K562 (cell line): ENCODE results near the gene LMOD1. TPM values are rescaled to one million over a fixed set of nuclear protein-coding genes. Genes with fewer than 3 reads are reported as not detected.
A peak's percentile ranks its signal among the peaks of the same experiment; 100 is the strongest.

Experiments
- ATAC-seq: fragments of 200-7000 bp; cut with Tn5 transposase; 3 replicates; pipeline ENCODE4 v1.9.1; 2020; ENCODE audit warnings: moderate library complexity
- BruUV-seq: library from RNA; stranded (reverse); fragments of 400-500 nt; replicated peaks from 2 replicates; lab custom pipeline; 2021; lab: Mats Ljungman, UMichigan
- CTCF ChIA-PET: fragments of 300-600 bp; formaldehyde crosslinking; extraction: SDS; loops from one replicate; lab custom pipeline; 2021; ENCODE audit warnings: low intra/inter-chr PET ratio; lab: Yijun Ruan, JAX
- POLR2A ChIA-PET: fragments of 300-600, 350-650 bp; sonication (Branson Sonifier 250); formaldehyde crosslinking; extraction: SDS; loops from one replicate; lab custom pipeline; 2021; ENCODE audit warnings: antibody characterized with exemption, inconsistent platforms; lab: Yijun Ruan, JAX
- DNase-seq, 4 experiments: peaks; one replicate each; pipeline versions ENCODE4 v3.0.0 to v3.0.0-alpha.2; 2011 to 2018; ENCODE audit warnings: low spot score in 3 of 4, mixed read lengths in 3 of 4; ENCODE audit errors: extremely low read depth in 1 of 4
- FAIRE-seq: peaks from 2 replicates; lab custom pipeline; 2011; peaks lifted over from hg19 to GRCh38; lab: Jason Lieb, UNC
- H2AFZ ChIP-seq: 2 replicates; pipeline ENCODE4 v1.6.0; 2011; ENCODE audit warnings: low read depth, low read length, control low read depth, inconsistent platforms
- H3K27ac ChIP-seq: fragments of 200-600 bp; 3 replicates; pipeline ENCODE4 v1.8.0; 2011; ENCODE audit warnings: low read depth, mild to moderate bottlenecking, control low read depth, inconsistent platforms, low read length, moderate library complexity, mixed read lengths; ENCODE audit errors: extremely low read depth
- H3K27me3 ChIP-seq, 2 experiments: fragments of 300-600 bp in 1 of 2; 2 replicates in 1 of 2; 3 replicates in 1 of 2; pipeline versions ENCODE4 v1.6.0 to v1.8.0; 2011; ENCODE audit warnings: inconsistent platforms in 2 of 2, low read length in 2 of 2, mild to moderate bottlenecking in 1 of 2, mixed read lengths in 1 of 2, moderate library complexity in 1 of 2; ENCODE audit not compliant: control insufficient read depth in 2 of 2, insufficient read depth in 2 of 2
- H3K36me3 ChIP-seq: fragments of 300-600 bp; 3 replicates; pipeline ENCODE4 v1.8.0; 2011; ENCODE audit warnings: mild to moderate bottlenecking, low read length, inconsistent platforms; ENCODE audit not compliant: control insufficient read depth, insufficient read depth
- H3K4me1 ChIP-seq, 2 experiments: fragments of 200-600 bp in 1 of 2; replicated peaks in 1 of 2; 2 replicates in 1 of 2; 3 replicates in 1 of 2; pipeline versions ENCODE4 v1.5.1 to v1.8.0; 2011; ENCODE audit warnings: inconsistent platforms in 2 of 2, low read length in 2 of 2, mild to moderate bottlenecking in 1 of 2, mixed read lengths in 1 of 2, moderate library complexity in 1 of 2; ENCODE audit not compliant: control insufficient read depth in 2 of 2, insufficient read depth in 2 of 2
- H3K4me2 ChIP-seq: 2 replicates; pipeline ENCODE4 v1.6.1; 2011; ENCODE audit warnings: low read length, control low read depth, inconsistent platforms, mixed read lengths; ENCODE audit not compliant: insufficient read depth
- H3K4me3 ChIP-seq: fragments of 200-600 bp; sonication (generic), shearing (Covaris generic); 2 replicates; pipeline ENCODE4 v1.5.1; 2016; ENCODE audit warnings: control low read depth, inconsistent platforms
- H3K79me2 ChIP-seq: fragments of 200-600 bp; 3 replicates; pipeline ENCODE4 v1.8.0; 2011; ENCODE audit warnings: low read length, inconsistent platforms; ENCODE audit not compliant: control insufficient read depth, insufficient read depth
- H3K9ac ChIP-seq, 2 experiments: 2 replicates each; pipeline versions ENCODE4 v1.6.0 to v1.6.1; 2011; ENCODE audit warnings: low read depth in 2 of 2, low read length in 2 of 2, control low read depth in 1 of 2, inconsistent platforms in 1 of 2, mild to moderate bottlenecking in 1 of 2, mixed read lengths in 1 of 2; ENCODE audit not compliant: insufficient read depth in 1 of 2
- H3K9me1 ChIP-seq: one replicate; pipeline ENCODE4 v1.6.0; 2011; ENCODE audit warnings: inconsistent platforms, mild to moderate bottlenecking, low read length, moderate library complexity; ENCODE audit not compliant: control insufficient read depth, insufficient read depth
- H3K9me3 ChIP-seq: replicated peaks from 2 replicates; pipeline ENCODE4 v1.5.1; 2011; ENCODE audit warnings: low read depth, low read length, inconsistent platforms; ENCODE audit not compliant: control insufficient read depth, insufficient read depth
- H4K20me1 ChIP-seq: replicated peaks from 2 replicates; pipeline ENCODE4 v1.6.1; 2011; ENCODE audit warnings: low read length, inconsistent platforms, mixed read lengths; ENCODE audit not compliant: control insufficient read depth, insufficient read depth
- MAX ChIP-seq: sonication (generic); formaldehyde crosslinking; IDR thresholded peaks from 2 replicates; pipeline ENCODE4 v1.9.0; 2022; ENCODE audit warnings: mild to moderate bottlenecking, missing genetic modification reagents
- MBD2 ChIP-seq: sonication (generic); IDR thresholded peaks from 2 replicates; pipeline ENCODE4 v1.6.1; 2016; ENCODE audit warnings: low read depth, borderline replicate concordance
- RBM15 ChIP-seq: fragments of 200-400 bp; formaldehyde crosslinking; IDR thresholded peaks from 2 replicates; pipeline ENCODE4 v1.6.1; 2018; ENCODE audit warnings: mild to moderate bottlenecking, low read length, moderate library complexity; ENCODE audit not compliant: insufficient read depth
- SRF ChIP-seq, 2 experiments: fragments of 250-450, 450-650 bp in 1 of 2; sonication (Bioruptor Pico) in 1 of 2; sonication (generic) in 1 of 2; formaldehyde crosslinking; IDR thresholded peaks; 2 replicates each; pipeline versions ENCODE4 v1.5.0 to v1.5.1; 2020 to 2022; ENCODE audit warnings: mild to moderate bottlenecking in 1 of 2, missing genetic modification reagents in 1 of 2
- TCF7 ChIP-seq: sonication (generic); IDR thresholded peaks from 2 replicates; pipeline ENCODE4 v1.6.1; 2016; ENCODE audit warnings: antibody characterized with exemption, borderline replicate concordance
- TEAD1 ChIP-seq, 2 experiments: fragments of 450-650 bp in 1 of 2; sonication (generic) in 1 of 2; formaldehyde crosslinking; IDR thresholded peaks; 2 replicates each; pipeline versions ENCODE4 v1.4.0 to v1.8.0; 2020 to 2022; ENCODE audit warnings: mild to moderate bottlenecking in 2 of 2, missing genetic modification reagents in 1 of 2
- TEAD2 ChIP-seq: fragments of 450-650 bp; IDR thresholded peaks from 2 replicates; pipeline ENCODE4 v1.6.1; 2016; ENCODE audit warnings: missing genetic modification characterization, control low read depth, missing compliant biosample characterization
- ZNF695 ChIP-seq: fragments of 450-650 bp; formaldehyde crosslinking; IDR thresholded peaks from 2 replicates; pipeline ENCODE4 v1.4.0; 2020; ENCODE audit warnings: mild to moderate bottlenecking, moderate library complexity
- WGBS: fragments of 100-300 bp; shearing (Covaris generic); methylation state at CpG from one replicate; pipeline ENCODE4 v1.1.6; 2016; ENCODE audit warnings: low coverage, mixed read lengths; ENCODE audit not compliant: insufficient coverage; ENCODE audit errors: missing lambda C conversion rate; 5-methylcytosine and 5-hydroxymethylcytosine counted together
- in situ Hi-C: fragments of 300-500 bp; cut with MboI; formaldehyde crosslinking; loops from 4 replicates; pipeline ENCODE4 v1.15.0; 2018; ENCODE audit warnings: inconsistent platforms, mixed read lengths
- intact Hi-C: fragments of 100-400 bp; cut with micrococcal nuclease; formaldehyde crosslinking; loops from 2 replicates; pipeline ENCODE4 v1.14.2; 2022
- polyA plus RNA-seq, 8 experiments: library from polyadenylated mRNA; depleted of rRNA in 4 of 8; stranded (reverse) in 5 of 8; unstranded in 3 of 8; fragments of >200 nt; fragmentation: Nextera tagmentation in 2 of 8; fragmentation: Illumina TruSeq in 1 of 8; extraction: Ambion mirVana in 2 of 8; extraction: Trizol in 1 of 8; gene quantifications; 2 replicates each; pipeline versions ENCODE4 v1.2.1 to v1.2.3, GENCODE V29; 2011 to 2014; ENCODE audit warnings: inconsistent platforms in 1 of 8, missing spikeins in 1 of 8
- total RNA-seq, 7 experiments: library from RNA; depleted of rRNA in 6 of 7; stranded (reverse); fragments of >200 nt in 6 of 7; fragmentation: Illumina TruSeq in 2 of 7; extraction: Trizol in 2 of 7; gene quantifications; 2 replicates each; pipeline versions ENCODE4 v1.2.1 to v1.2.3, GENCODE V29; 2011 to 2021; ENCODE audit warnings: low replicate concordance in 1 of 7
- TF ChIP-seq, protein P1 (sequence below): sonication (generic); formaldehyde crosslinking; IDR thresholded peaks from 2 replicates; pipeline ENCODE4 v1.9.0; 2022; ENCODE audit warnings: mild to moderate bottlenecking, missing genetic modification reagents

Gene LMOD1
- total and polyA plus RNA-seq, 9 of the 15 experiments (the other 6 are each of a cell fraction or from before 2014, with no cell fraction given): 0.03 to 0.54 (median 0.38) TPM; not detected in 1

DNA sequence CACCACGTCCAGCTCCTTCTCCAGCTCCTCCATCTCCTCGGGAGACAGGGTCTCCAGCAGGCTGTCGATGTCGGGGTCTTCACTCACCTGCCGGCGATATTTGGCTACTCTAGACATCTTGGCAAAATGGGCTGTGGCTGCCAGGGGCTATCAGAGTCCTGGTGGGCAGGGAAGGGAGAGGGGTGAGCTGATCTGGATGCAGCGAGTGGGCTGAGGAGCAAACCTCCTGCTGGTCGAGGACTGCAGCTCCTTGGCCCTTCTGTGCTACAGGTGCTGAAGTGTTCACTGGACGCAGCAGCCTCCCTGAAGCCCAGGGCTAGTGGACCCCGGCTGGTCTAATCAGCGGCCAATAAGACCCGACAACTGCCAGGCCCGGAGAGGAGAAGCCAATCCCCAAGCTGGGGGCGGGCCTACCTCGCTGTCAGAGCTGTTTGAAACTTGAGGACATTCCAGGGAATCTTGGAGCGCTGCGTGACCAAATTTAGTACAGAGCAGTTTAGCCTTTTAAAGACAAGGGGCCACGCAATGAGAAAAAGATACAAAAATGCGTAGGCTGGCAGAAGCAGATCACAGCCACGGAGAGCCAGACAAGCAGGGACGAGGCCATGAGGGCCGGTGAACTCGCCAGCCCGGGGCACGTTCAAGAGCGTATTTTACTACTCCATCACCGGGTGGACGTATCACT, at the start of gene LMOD1 (continued):
- TF ChIP-seq MAX (peak; percentile 34; the same call in 1 of the 2 replicates), TEAD1 (CRISPR knock-in tag; IDR thresholded peaks at IDR 0.05) (peak in 1 of 2 experiments; percentile 70; a peak in 1 of 4 replicates), MBD2 (peak; percentile 52; the same call in 1 of the 2 replicates), ZNF695 (CRISPR knock-in tag) (no peak)

DNA sequence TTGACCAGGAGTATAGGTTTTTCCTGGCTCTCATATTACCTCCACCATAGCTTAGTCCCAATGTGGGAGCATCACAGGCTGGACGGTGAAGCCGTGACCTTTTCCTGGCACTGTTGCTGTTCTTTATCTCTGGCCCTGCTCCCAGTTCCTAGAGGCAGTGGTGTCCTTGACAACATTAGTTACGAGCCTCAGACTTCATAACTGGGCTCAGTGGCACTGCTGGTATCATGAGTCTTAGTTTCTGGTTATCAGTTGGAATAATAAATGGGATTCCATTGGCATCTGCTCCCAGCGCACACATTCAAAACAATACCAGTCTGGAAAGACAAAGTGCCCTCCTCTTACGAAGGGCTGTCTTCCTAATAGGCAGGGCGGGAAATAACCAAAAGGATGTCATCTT, 44.1 kb upstream of the LMOD1 start:
- no peak overlapping the region for H3K4me3 ChIP-seq
- peaks cover 77% of the 10 kb centered on the region for H3K36me3 ChIP-seq
- no peaks in the 10 kb centered on the region for H3K9me3 ChIP-seq
- peaks cover 15% of the 10 kb centered on the region for H3K79me2 ChIP-seq
- ChIA-PET POLR2A (interaction anchor here (2.8 kb wide), 1 partner anchor 9 kb away, joined by 21 read pairs; no protein-coding TSS in a partner anchor), CTCF (no interaction called here)
- H3K4me2 ChIP-seq: no peak overlapping the region
- no peak overlapping the region for H3K27ac ChIP-seq
- WGBS: 76% methylated on average over 6 of the region's 6 CpGs
- no peaks in the 10 kb centered on the region; a peak in 1 of 5 replicates for H3K4me1 ChIP-seq
- peak; percentile 73 for FAIRE-seq
- in situ Hi-C loops: no loop called here
- H3K27me3 ChIP-seq: no peaks in the 10 kb centered on the region
- no peak overlapping the region for H3K9ac ChIP-seq
- peaks cover 11% of the 10 kb centered on the region for H4K20me1 ChIP-seq
- intact Hi-C loops: no loop called here
- DNase-seq: no peak
- ATAC-seq: no peak
- H3K9me1 ChIP-seq: no peaks in the 10 kb centered on the region
- TF ChIP-seq TEAD1 (CRISPR knock-in tag; IDR thresholded peaks at IDR 0.05) (no peak), SRF (CRISPR knock-in tag; IDR thresholded peaks at IDR 0.05) (no peak), RBM15 (no peak), TCF7 (no peak), TEAD2 (tag) (no peak)
- TF ChIP-seq, protein P1, sequence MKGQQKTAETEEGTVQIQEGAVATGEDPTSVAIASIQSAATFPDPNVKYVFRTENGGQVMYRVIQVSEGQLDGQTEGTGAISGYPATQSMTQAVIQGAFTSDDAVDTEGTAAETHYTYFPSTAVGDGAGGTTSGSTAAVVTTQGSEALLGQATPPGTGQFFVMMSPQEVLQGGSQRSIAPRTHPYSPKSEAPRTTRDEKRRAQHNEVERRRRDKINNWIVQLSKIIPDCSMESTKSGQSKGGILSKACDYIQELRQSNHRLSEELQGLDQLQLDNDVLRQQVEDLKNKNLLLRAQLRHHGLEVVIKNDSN: no peak
- no TSS peak for BruUV-seq
- H2AFZ ChIP-seq: no peak overlapping the region
